Mononuclear cell (primary cell): ENCODE data around the gene USP40. TPM values are rescaled to one million over a fixed set of nuclear protein-coding genes. Genes with fewer than 3 reads are reported as not detected.

Source experiments
- H3K27me3 ChIP-seq: 2 replicates; pipeline ENCODE4 v1.6.0; 2011; ENCODE audit warnings: low read length, control low read depth; ENCODE audit not compliant: insufficient read depth
- H3K4me1 ChIP-seq: 2 replicates; pipeline ENCODE4 v1.5.1; 2011; ENCODE audit warnings: mild to moderate bottlenecking, low read length, control low read depth; ENCODE audit not compliant: insufficient read depth
- H3K4me3 ChIP-seq: 2 replicates; pipeline ENCODE4 v1.5.1; 2011; ENCODE audit warnings: mild to moderate bottlenecking, low read length, moderate library complexity
- H3K9me3 ChIP-seq: 2 replicates; pipeline ENCODE4 v1.5.1; 2011; ENCODE audit warnings: low read depth, mild to moderate bottlenecking, control low read depth, low read length
- total RNA-seq: library from RNA; depleted of rRNA; stranded (reverse); fragments of >200 nt; gene quantifications from one replicate; pipeline ENCODE4 v1.2.3, GENCODE V29; 2012

The USP40 gene
- total RNA-seq, 1 donor: 6.7 TPM

DNA sequence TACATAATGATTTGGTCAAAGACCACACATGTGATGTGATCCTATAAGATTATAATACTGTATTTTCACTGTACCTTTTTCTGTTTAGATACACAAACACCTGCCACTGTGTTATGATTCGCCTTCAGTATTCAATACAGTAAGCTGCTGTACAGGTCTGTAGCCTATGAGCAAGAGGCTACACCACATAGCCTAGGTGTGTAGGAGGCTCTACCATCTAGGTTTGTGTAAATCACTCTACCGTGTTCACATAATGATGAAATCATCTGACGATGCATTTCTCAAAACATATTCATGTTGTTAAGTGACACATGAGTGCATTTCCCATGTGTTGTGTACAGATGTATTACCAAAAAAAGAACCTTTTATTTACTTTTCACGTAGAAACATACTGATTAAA, 74.5 kb downstream of the USP40 start:
- no peaks in the 10 kb centered on the region for H3K4me1 ChIP-seq
- no peak overlapping the region for H3K4me3 ChIP-seq
- H3K27me3 ChIP-seq: no peaks in the 10 kb centered on the region
- H3K9me3 ChIP-seq: no peaks in the 10 kb centered on the region

DNA sequence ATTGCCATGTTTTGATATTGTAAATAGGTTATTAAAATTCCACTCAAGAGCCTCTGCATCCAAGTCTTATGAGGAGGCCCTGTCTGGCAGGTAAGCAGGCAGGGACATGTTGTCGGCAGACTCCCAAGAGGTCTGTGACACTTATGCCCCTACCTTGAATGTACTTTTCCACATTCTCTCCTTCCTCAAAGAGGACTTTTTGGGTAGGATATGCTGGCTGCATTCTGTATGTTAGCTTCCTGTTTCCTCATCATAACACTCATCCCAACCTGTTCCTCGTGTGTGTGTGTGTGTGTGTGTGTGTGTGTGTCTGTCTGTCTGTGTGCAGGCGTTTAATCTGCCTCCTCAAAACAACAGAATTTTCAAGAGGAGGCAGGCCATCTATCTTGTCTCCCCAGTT, 75.3 kb downstream of the USP40 start:
- Histone ChIP-seq H3K4me3 (no peak overlapping the region), H3K4me1 (no peaks in the 10 kb centered on the region), H3K9me3 (no peaks in the 10 kb centered on the region), H3K27me3 (no peaks in the 10 kb centered on the region)

GRCh38 chr2:233490831-233491230, 75.8 kb downstream of the USP40 start:
- Histone ChIP-seq H3K4me3 (no peak overlapping the region), H3K4me1 (no peaks in the 10 kb centered on the region), H3K27me3 (no peaks in the 10 kb centered on the region), H3K9me3 (no peaks in the 10 kb centered on the region)

DNA sequence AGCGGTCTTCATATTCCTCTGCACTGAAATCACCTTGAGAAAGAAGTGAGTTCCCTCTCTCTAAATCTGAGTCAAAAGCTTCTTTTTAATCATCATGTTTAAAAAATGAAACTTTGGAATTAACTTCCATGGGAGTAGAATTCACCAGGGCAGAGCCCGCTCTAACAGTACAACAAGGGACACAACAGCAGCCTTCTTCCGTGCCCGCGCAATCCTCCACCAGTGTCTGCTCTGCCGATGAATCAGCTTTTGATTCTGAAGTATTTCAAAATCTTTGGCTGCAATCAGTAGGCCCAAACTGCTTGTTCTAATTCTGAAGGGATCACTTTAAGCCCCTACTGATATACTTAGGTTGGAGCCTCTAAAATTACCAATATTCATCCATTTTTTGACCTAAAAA, 76.9 kb downstream of the USP40 start:
- no peaks in the 10 kb centered on the region for H3K9me3 ChIP-seq
- H3K27me3 ChIP-seq: no peaks in the 10 kb centered on the region
- no peaks in the 10 kb centered on the region for H3K4me1 ChIP-seq
- H3K4me3 ChIP-seq: no peak overlapping the region

GRCh38 chr2:233489143-233489542, 77.4 kb downstream of the USP40 start:
- no peaks in the 10 kb centered on the region for H3K4me1 ChIP-seq
- no peaks in the 10 kb centered on the region for H3K27me3 ChIP-seq
- no peak overlapping the region for H3K4me3 ChIP-seq
- H3K9me3 ChIP-seq: no peaks in the 10 kb centered on the region

- Histone ChIP-seq H3K27me3 (no peaks in the 10 kb centered on the region), H3K9me3 (no peaks in the 10 kb centered on the region), H3K4me3 (no peak overlapping the region), H3K4me1 (no peaks in the 10 kb centered on the region)
Measured at GRCh38 chr2:233487748-233488345, 78.7 kb downstream of the USP40 start.

- Histone ChIP-seq H3K27me3 (no peaks in the 10 kb centered on the region), H3K4me3 (no peak overlapping the region), H3K4me1 (no peaks in the 10 kb centered on the region), H3K9me3 (no peaks in the 10 kb centered on the region)
Measured at GRCh38 chr2:233486778-233487552, 79.6 kb downstream of the USP40 start.

DNA sequence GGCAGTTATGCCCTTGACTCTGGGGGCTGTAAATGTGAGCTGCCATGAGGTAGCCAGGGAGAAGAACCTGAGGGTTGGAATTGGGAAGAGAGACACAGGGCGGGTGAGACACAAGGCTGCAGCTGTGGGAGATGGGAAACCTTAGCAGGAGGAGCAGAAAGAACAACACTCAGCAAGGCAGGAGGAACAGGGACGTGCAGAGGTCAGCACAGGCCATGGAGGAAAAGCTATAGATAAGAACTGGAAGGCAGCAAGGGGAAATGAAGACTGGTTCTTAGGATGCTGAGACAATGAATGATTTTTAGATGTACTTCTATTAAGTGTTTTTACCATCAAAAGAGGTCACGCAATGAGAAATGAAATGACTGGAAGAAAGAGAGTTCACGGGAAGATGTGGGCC, 80.2 kb downstream of the USP40 start:
- no peak overlapping the region for H3K4me3 ChIP-seq
- H3K9me3 ChIP-seq: no peaks in the 10 kb centered on the region
- no peaks in the 10 kb centered on the region for H3K4me1 ChIP-seq
- H3K27me3 ChIP-seq: no peaks in the 10 kb centered on the region

DNA sequence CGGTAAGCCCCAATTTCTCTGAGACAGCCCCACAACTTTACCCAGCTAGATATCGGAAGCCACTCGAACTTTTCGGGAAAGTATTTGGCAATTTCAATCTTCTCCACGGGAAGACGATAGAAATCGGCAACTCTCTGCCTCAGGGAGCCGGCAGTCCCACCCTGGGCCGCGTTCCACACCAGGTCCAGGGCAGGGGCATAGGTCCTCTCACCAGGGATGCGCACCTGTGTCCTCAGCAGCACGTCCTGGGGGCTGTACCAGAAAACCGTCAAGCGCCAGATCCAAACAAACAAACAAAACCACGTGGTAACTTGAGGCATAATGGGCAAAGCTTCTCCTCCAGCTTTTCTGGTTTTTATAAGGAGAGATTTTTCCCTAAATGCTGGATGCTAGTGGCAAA, 80.9 kb downstream of the USP40 start:
- Histone ChIP-seq H3K4me3 (no peak overlapping the region), H3K9me3 (no peaks in the 10 kb centered on the region), H3K4me1 (no peaks in the 10 kb centered on the region), H3K27me3 (no peaks in the 10 kb centered on the region)

GRCh38 chr2:233482616-233483015, 84.0 kb downstream of the USP40 start:
- Histone ChIP-seq H3K9me3 (no peaks in the 10 kb centered on the region), H3K4me3 (no peak overlapping the region), H3K4me1 (no peaks in the 10 kb centered on the region), H3K27me3 (no peaks in the 10 kb centered on the region)

DNA sequence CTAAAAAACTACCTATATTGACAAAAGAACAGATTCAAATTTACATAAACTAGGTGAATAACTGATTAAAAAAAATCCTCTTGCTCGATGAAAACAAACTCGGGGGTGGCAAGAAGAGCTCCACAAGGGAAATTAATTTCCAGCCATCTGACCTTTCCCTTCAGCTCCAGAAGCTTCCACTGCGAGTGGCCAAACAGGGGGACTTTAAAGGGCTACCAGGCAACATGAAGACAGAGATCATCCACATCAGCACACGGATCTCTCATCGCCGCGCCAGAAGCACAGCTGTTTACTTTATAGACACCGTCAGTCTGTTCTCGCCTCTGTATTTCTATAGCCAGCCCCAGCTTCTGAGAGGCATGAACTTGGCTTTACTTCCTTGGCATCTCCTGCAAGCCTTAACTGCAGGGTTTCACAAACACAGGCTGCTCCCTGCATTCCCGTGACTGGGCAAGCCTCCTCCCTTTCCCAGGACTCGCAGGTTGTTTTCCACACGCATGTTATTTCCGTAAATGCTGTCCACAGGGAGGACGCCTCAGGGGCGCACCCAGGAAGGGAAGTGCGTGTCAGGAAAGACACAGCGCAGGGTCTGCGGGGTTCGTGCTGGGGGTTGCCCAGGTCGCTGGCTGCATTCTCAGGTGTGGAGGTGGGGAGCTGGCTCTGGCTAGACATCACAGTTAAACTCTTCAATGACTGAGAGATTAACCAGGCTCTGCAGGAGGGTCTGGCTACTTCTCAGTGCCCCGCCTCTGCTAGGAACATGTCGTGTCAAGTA, 85.0 kb downstream of the USP40 start:
- Histone ChIP-seq H3K27me3 (no peaks in the 10 kb centered on the region), H3K4me1 (no peaks in the 10 kb centered on the region), H3K4me3 (no peak overlapping the region), H3K9me3 (no peaks in the 10 kb centered on the region)

DNA sequence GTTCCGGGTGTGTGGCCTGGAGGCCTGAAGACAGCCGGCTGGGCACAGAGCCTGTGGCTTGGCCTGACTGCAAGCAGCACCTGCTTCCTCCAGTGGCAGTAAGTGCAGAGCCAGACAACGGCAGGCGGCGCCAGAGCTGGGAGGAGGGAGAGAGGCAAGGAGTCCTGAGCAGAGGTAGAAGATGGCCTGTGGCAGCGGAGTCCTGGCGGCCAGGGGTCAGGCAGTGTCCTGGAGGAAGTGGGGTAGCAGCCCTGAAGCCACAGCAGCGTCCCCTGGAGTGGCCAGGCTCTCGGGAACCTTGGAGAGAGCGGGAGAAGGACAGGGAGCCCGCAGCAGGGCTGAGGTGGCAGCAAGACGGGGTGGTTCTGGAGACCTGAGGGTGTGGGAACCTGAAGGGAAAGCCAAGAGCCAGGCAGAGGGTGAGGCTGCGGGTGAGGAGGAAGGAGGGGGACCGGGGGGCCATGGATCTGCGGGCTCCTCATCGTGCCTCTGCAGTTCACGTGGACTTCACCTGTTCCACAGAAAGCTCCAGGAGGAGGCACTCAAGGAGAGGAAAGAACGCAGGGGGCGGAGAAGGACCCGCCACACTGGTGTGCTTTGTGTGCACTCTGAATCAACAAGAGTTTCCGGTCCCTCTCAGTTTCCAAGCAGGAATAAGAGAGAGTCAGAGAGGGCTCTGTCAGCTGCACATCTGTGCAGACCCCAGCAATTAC, 85.9 kb downstream of the USP40 start:
- Histone ChIP-seq H3K27me3 (no peaks in the 10 kb centered on the region), H3K4me1 (no peaks in the 10 kb centered on the region), H3K9me3 (no peaks in the 10 kb centered on the region), H3K4me3 (no peak overlapping the region)

DNA sequence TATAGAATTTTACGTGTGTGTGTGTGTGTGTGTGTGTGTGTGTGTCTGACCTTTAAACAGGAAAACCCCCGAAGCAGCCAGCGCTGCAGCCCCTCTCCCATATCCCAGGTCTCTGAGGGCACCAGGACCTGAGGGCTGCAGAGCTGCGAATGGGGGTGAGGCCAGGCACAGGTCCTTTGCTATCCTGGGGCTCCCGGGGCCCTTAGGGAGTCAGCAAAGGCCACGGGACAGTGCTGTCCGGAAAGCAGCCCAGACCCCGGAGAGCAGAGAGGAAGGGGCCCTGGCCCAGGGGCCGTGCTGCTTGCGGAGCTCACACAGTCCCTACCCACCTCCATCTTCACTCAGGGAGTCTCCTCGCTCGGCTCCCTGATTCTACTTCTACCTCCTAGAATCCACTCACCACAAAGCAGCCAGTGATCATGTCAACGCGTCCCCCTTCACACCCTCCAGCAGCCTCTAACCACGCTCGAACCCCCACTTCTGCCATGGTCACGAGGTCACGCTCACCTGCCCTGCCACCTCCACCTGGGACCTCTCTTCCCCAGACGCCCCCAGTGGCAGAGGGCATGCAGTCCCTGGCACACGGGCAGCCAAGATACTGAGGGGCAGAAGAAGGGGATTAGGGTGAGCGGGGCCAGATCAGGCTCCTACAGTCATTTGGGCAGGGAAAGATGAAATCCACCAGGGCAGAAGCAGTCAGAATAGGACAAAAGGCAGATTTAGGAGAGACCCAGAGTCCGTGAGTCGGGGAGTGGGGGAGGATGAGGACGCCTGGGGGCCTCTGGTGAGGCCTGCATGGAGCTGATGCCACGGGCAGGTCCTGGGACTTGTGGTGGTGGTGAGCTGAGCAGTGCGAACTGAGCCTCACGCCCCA, 86.7 kb downstream of the USP40 start:
- no peaks in the 10 kb centered on the region for H3K9me3 ChIP-seq
- no peaks in the 10 kb centered on the region for H3K27me3 ChIP-seq
- H3K4me1 ChIP-seq: no peaks in the 10 kb centered on the region
- no peak overlapping the region for H3K4me3 ChIP-seq
